HUES6 (cell line): Measurements from ENCODE around the gene GLCCI1.
"Not testable (repeated sequence)": the region's sequence is repeated elsewhere in the genome, so short reads cannot be mapped to it uniquely, and the experiment has no call there.

Experiments used
- H3K27ac ChIP-seq: 2 replicates; pipeline ENCODE4 v1.7.0; 2013; ENCODE audit warnings: low read depth, mild to moderate bottlenecking, low read length, inconsistent platforms
- H3K27me3 ChIP-seq: 2 replicates; pipeline ENCODE4 v1.6.1; 2013; ENCODE audit warnings: low read length; ENCODE audit not compliant: control insufficient read depth, insufficient read depth
- H3K36me3 ChIP-seq: 2 replicates; pipeline ENCODE4 v1.6.1; 2013; ENCODE audit warnings: low read length; ENCODE audit not compliant: control insufficient read depth, insufficient read depth
- H3K4me1 ChIP-seq: 2 replicates; pipeline ENCODE4 v1.6.1; 2013; ENCODE audit warnings: low read length; ENCODE audit not compliant: control insufficient read depth, insufficient read depth
- H3K4me3 ChIP-seq: 2 replicates; pipeline ENCODE4 v1.5.1; 2013; ENCODE audit warnings: low read depth, low read length
- H3K9ac ChIP-seq: one replicate; pipeline ENCODE4 v1.6.1; 2013; ENCODE audit warnings: mild to moderate bottlenecking, low read length
- H3K9me3 ChIP-seq: 2 replicates; pipeline ENCODE4 v1.6.1; 2013; ENCODE audit warnings: low read depth, low read length; ENCODE audit not compliant: control insufficient read depth, insufficient read depth

GLCCI1 gene

GRCh38 chr7:8017423-8017822, 48.8 kb downstream of the GLCCI1 start:
- no peak overlapping the region for H3K27ac ChIP-seq
- H3K9ac ChIP-seq, result no peak overlapping the region
- H3K9me3 ChIP-seq, result no peaks in the 10 kb centered on the region
- H3K27me3 ChIP-seq, result no peaks in the 10 kb centered on the region
- H3K4me1 ChIP-seq, result no peaks in the 10 kb centered on the region
- H3K4me3 ChIP-seq, result no peak overlapping the region
- H3K36me3 ChIP-seq, result peaks cover under 1% of the 10 kb centered on the region; the same call in 1 of the 2 replicates

DNA sequence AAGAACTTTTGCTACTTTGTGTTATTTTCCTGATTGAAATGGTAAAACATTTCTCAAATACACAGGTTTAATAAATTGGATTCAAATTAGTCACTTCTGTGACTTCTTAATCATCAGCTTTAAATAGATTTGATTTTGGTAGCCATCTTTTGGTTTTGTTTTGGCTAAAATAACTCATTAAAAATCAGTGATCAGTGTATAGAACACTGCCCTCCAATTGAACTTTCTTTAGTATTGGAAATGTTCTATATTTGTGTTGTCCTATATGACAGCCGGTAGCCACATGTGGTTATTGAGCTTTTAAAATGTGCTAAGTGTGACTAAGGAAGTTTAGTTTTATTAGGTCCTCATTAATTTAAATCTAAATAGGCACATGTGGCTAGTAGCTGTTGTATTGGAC, 50.4 kb downstream of the GLCCI1 start:
- H3K36me3 ChIP-seq, result peaks cover 6% of the 10 kb centered on the region; the same call in 1 of the 2 replicates
- H3K27me3 ChIP-seq, result no peaks in the 10 kb centered on the region
- no peak overlapping the region for H3K9ac ChIP-seq
- H3K27ac ChIP-seq, result no peak overlapping the region
- H3K4me3 ChIP-seq, result no peak overlapping the region
- H3K4me1 ChIP-seq, result no peaks in the 10 kb centered on the region
- H3K9me3 ChIP-seq, result no peaks in the 10 kb centered on the region

- H3K9me3 ChIP-seq, result peaks cover 18% of the 10 kb centered on the region
- H3K36me3 ChIP-seq, result peaks cover 33% of the 10 kb centered on the region
- no peak overlapping the region for H3K4me3 ChIP-seq
- H3K4me1 ChIP-seq, result no peaks in the 10 kb centered on the region
- H3K27me3 ChIP-seq, result no peaks in the 10 kb centered on the region
- H3K27ac ChIP-seq, result no peak overlapping the region
- H3K9ac ChIP-seq, result no peak overlapping the region
These were observed 54.0 kb downstream of the GLCCI1 start for GRCh38 chr7:8022628-8023027.

- Histone ChIP-seq H3K27ac (no peak overlapping the region), H3K9me3 (peaks cover under 1% of the 10 kb centered on the region; the same call in 1 of the 2 replicates), H3K27me3 (no peaks in the 10 kb centered on the region), H3K4me3 (no peak overlapping the region), H3K9ac (no peak overlapping the region), H3K36me3 (no peaks in the 10 kb centered on the region), H3K4me1 (peaks cover 8% of the 10 kb centered on the region)
These were observed 66.6 kb downstream of the GLCCI1 start for GRCh38 chr7:8035192-8035591.

DNA sequence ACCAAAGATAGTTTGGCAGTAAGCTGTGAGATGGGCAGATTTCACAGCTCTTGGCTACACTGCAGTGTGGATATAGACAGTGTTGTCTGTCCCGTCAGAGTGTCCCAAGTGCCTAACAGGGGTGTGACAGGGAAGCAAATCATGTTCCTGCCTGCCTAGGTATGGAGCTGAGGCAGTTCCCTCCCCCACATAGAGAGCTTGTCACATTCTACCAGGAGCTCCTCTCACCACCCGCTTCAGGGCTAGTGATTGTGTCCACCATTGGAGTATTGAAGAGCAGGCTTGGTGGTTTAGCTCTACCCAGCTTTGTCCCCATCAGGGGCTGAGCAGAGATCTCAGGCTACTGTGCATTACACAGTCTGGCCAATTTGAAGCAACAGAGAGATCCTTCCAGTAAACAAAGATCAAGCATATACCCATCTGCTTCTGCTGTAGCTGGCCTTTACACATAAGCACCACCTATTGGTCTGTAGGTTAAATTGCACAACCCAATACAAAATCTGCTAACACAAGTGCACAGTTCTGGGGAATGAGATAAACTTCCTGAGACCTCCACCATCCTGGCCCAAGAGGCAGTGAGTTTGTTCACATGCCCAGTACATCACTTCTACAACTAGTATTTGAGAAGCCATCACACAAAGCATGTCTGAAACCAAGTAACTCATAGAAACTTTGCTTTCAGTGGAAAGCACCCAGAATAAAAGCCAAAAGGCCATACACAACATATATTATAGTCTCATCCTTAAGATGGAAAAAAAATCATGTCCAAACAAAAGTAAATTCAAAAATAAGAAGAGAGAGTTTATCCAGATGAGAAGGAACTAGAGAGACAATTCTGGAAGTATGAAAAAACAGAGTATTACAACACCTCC, 67.3 kb downstream of the GLCCI1 start:
- Histone ChIP-seq H3K9me3 (no peaks in the 10 kb centered on the region), H3K27ac (no peak overlapping the region), H3K9ac (no peak overlapping the region), H3K27me3 (no peaks in the 10 kb centered on the region), H3K4me3 (no peak overlapping the region), H3K36me3 (no peaks in the 10 kb centered on the region), H3K4me1 (peaks cover 8% of the 10 kb centered on the region)

DNA sequence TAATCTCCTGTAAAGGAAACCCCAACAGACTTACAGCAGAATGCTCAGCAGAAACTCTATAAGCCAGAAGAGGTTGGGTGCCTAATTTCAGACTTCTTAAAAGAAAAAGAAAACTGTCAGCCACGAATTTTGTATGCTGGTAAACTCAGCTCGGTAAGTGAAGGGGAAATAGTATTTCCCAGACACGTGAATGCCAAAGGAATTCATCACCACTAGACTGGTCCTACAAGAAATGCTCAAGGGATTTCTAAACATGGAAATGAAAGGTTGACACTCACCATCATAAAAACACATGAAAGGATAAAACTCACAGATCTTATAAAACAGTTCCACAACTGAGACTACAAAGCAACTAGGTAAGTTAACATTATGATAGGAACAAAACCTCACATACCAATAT, 68.6 kb downstream of the GLCCI1 start:
- H3K9ac ChIP-seq, result no peak overlapping the region

DNA sequence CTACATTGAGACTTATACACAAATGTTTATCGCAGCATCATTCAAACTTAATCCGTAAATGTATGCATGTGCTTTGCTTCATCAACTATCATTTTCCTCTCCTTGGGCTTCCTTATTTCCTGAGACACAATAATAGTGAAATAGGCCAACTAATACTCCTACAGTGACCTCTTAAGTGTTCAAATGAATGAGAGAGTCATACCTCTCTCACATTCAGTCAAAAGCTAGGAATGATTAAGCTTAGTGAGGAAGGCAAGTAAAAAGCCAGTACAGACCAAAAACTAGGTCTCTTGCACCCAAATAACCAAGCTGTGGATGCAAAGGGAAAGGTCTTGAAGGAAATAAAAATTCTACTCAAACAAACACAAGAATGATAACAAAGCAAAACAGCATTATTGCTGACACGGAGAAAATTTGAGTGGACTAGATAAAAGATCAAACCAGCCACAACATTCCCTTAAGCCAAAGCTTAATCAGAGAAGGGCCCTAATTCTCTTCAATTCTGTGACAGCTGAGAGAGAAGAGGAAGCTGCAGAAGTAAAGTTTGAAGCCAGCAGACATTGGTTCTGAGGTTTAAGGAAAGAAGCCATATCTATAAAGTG, 72.3 kb downstream of the GLCCI1 start:
- Histone ChIP-seq H3K36me3 (no peaks in the 10 kb centered on the region; the same call in 1 of the 2 replicates), H3K27ac (no peak overlapping the region), H3K9ac (no peak overlapping the region), H3K4me3 (no peak overlapping the region), H3K9me3 (no peaks in the 10 kb centered on the region), H3K27me3 (no peaks in the 10 kb centered on the region), H3K4me1 (no peaks in the 10 kb centered on the region)

More for the DNA sequence above, 68.6 kb downstream of the GLCCI1 start:
- no peaks in the 10 kb centered on the region for H3K9me3 ChIP-seq
- H3K27me3 ChIP-seq, result no peaks in the 10 kb centered on the region
- H3K4me3 ChIP-seq, result no peak overlapping the region
- H3K27ac ChIP-seq, result no peak overlapping the region
- peaks cover 8% of the 10 kb centered on the region for H3K4me1 ChIP-seq
- H3K36me3 ChIP-seq, result no peaks in the 10 kb centered on the region

DNA sequence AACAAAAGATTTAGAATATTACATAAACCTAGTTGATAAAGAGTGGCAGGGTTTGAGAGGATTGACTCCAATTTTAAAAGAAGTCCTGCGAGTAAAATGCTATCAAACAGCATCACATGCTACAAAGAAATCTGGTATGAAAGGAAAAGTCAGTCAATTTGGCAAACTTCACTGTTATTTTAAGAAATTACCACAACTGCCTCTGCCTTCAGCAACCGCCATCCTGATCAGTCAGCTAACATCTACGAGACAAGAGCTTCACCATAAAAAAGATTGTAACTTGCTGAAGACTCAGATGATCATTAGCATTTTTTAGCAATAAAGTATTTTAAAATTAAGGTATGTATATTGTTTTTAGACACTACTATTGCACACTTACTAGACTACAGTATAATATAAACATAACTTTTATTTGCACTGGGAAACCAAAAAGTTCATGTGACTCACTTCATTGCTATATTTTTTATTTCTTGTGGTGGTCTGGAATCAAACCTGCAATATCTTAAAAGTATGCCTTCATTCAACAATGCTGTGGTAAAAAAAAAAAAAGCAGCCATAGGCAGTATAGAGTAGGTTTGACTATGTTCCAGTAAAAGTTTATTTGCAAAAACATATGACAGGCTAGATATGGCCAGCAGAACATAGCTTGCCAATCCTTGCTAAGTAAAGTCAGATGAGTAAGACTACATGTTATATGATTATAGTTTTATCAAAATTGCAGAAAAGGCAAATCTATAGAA, 74.4 kb downstream of the GLCCI1 start:
- Histone ChIP-seq H3K36me3 (no peaks in the 10 kb centered on the region; the same call in 1 of the 2 replicates), H3K9me3 (no peaks in the 10 kb centered on the region), H3K27ac (no peak overlapping the region), H3K27me3 (no peaks in the 10 kb centered on the region), H3K9ac (no peak overlapping the region), H3K4me3 (no peak overlapping the region), H3K4me1 (no peaks in the 10 kb centered on the region)

DNA sequence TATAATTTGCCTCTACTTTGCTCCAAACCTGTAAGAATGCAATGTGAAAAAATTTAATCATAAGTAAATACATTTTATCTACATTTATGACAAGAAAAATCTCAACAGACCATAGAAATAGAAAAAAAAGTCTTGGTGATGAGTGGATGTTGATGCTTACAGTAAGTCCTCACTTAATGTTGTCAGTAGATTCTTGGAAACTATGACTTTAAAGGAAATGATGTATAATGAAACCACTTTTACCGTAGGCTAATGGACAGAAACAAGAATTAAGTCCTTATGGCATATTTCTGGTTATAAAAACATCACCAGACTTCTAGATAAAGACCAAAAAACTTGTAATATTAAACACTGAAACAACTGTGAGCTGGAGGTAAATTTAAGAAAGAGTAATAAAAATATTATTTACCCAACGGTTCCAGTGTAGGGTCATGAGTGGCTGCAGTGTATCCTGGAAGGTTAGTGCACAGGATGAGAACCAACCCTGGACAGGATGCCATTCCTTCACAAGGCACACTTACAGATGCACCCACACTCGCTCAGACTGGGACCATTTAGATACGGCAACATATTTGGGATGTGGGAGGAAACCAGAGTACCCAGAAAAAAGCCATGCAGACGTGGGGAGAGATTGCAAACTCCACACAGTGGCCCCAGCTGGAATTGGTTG, 76.3 kb downstream of the GLCCI1 start:
- no peak overlapping the region for H3K4me3 ChIP-seq
- no peaks in the 10 kb centered on the region for H3K4me1 ChIP-seq
- no peak overlapping the region for H3K27ac ChIP-seq
- no peaks in the 10 kb centered on the region for H3K27me3 ChIP-seq
- no peaks in the 10 kb centered on the region for H3K9me3 ChIP-seq
- no peaks in the 10 kb centered on the region; the same call in 1 of the 2 replicates for H3K36me3 ChIP-seq
- H3K9ac ChIP-seq, result no peak overlapping the region

- H3K4me3 ChIP-seq, H3K4me1 ChIP-seq, H3K27me3 ChIP-seq, H3K36me3 ChIP-seq, H3K27ac ChIP-seq, H3K9me3 ChIP-seq, H3K9ac ChIP-seq: not testable (repeated sequence)
These were observed 79.5 kb downstream of the GLCCI1 start for GRCh38 chr7:8048067-8048466.
